CD14-positive monocyte (primary cell): ENCODE data around the gene ZFYVE28. TPM values are rescaled to one million over a fixed set of nuclear protein-coding genes. Genes with fewer than 3 reads are reported as not detected.
A peak's percentile ranks its signal among the peaks of the same experiment; 100 is the strongest.

Experiments used
- DNase-seq, 3 donors: peaks; one replicate each; pipeline ENCODE4 v3.0.0-alpha.2; 2011 to 2022
- H2AFZ ChIP-seq: 2 replicates; pipeline ENCODE4 v1.6.0; 2012; ENCODE audit warnings: mild to moderate bottlenecking, low read depth, low read length, inconsistent platforms; ENCODE audit not compliant: insufficient read depth, poor library complexity, severe bottlenecking
- H3K27ac ChIP-seq, 2 donors: 1 replicate in 1 of 2; 2 replicates in 1 of 2; pipeline ENCODE4 v1.5.1; 2012 to 2013; ENCODE audit warnings: low read length in 2 of 2, control low read depth in 1 of 2, inconsistent platforms in 1 of 2, low read depth in 1 of 2, mild to moderate bottlenecking in 1 of 2
- H3K27me3 ChIP-seq, 2 donors: one replicate each; pipeline versions ENCODE4 v1.6.0 to v1.6.1; 2011 to 2013; ENCODE audit warnings: low read length in 2 of 2; ENCODE audit not compliant: control insufficient read depth in 2 of 2, insufficient read depth in 2 of 2
- H3K36me3 ChIP-seq, 2 donors: replicated peaks in 1 of 2; 1 replicate in 1 of 2; 2 replicates in 1 of 2; pipeline versions ENCODE4 v1.5.1 to v1.6.1; 2012 to 2013; ENCODE audit warnings: low read length in 2 of 2, control low read depth in 1 of 2, inconsistent platforms in 1 of 2, mild to moderate bottlenecking in 1 of 2; ENCODE audit not compliant: insufficient read depth in 2 of 2, control insufficient read depth in 1 of 2
- H3K4me1 ChIP-seq, 2 donors: 1 replicate in 1 of 2; 2 replicates in 1 of 2; pipeline versions ENCODE4 v1.5.1 to v1.6.1; 2012 to 2013; ENCODE audit warnings: low read length in 2 of 2, control low read depth in 1 of 2, inconsistent platforms in 1 of 2, mild to moderate bottlenecking in 1 of 2, moderate library complexity in 1 of 2; ENCODE audit not compliant: insufficient read depth in 2 of 2, control insufficient read depth in 1 of 2
- H3K4me2 ChIP-seq: replicated peaks from 2 replicates; pipeline ENCODE3; 2012; ENCODE audit warnings: low read length, moderate library complexity, mild to moderate bottlenecking; ENCODE audit not compliant: poor library complexity, severe bottlenecking; ENCODE audit errors: extremely low read depth
- H3K4me3 ChIP-seq, 3 experiments: fragments of 200-600 bp in 1 of 3; sonication (generic) in 1 of 3; replicated peaks in 1 of 3; 1 replicate in 2 of 3; 2 replicates in 1 of 3; pipeline ENCODE4 v1.5.1; 2011 to 2013; ENCODE audit warnings: low read length in 3 of 3, mild to moderate bottlenecking in 3 of 3, control low read depth in 2 of 3, low read depth in 2 of 3, inconsistent platforms in 1 of 3, moderate library complexity in 1 of 3
- H3K79me2 ChIP-seq: 2 replicates; pipeline ENCODE4 v1.6.0; 2012; ENCODE audit warnings: mild to moderate bottlenecking, control low read depth, inconsistent platforms, low read length, moderate library complexity; ENCODE audit not compliant: insufficient read depth
- H3K9ac ChIP-seq: 2 replicates; pipeline ENCODE4 v1.6.0; 2017; ENCODE audit warnings: low read length, mild to moderate bottlenecking; ENCODE audit not compliant: insufficient read depth, poor library complexity, severe bottlenecking
- H3K9me3 ChIP-seq, 2 donors: replicated peaks in 1 of 2; 1 replicate in 1 of 2; 2 replicates in 1 of 2; pipeline versions ENCODE4 v1.5.1 to v1.6.1; 2012 to 2013; ENCODE audit warnings: low read length in 2 of 2, control low read depth in 1 of 2; ENCODE audit not compliant: control insufficient read depth in 1 of 2, insufficient read depth in 1 of 2
- H4K20me1 ChIP-seq: 2 replicates; pipeline ENCODE4 v1.6.0; 2012; ENCODE audit warnings: mild to moderate bottlenecking, low read length, control low read depth, moderate library complexity; ENCODE audit not compliant: insufficient read depth
- H3K27ac Mint-ChIP-seq, 7 donors: one replicate each; pipeline ENCODE4 v1.8.0; 2020; ENCODE audit warnings: mild to moderate bottlenecking in 7 of 7, mixed read lengths in 7 of 7, moderate library complexity in 6 of 7, inconsistent platforms in 2 of 7
- H3K27me3 Mint-ChIP-seq, 3 donors: one replicate each; pipeline ENCODE4 v1.8.0; 2021 to 2022; ENCODE audit warnings: low read depth in 3 of 3, mild to moderate bottlenecking in 3 of 3, mixed read lengths in 3 of 3, moderate library complexity in 3 of 3, inconsistent platforms in 1 of 3
- H3K36me3 Mint-ChIP-seq, 2 donors: one replicate each; pipeline ENCODE4 v1.8.0; 2020; ENCODE audit warnings: mixed read lengths in 2 of 2, inconsistent platforms in 1 of 2, mild to moderate bottlenecking in 1 of 2
- H3K4me1 Mint-ChIP-seq: one replicate; pipeline ENCODE4 v1.8.0; 2020; ENCODE audit warnings: mild to moderate bottlenecking, mixed read lengths
- H3K4me3 Mint-ChIP-seq, 2 donors: one replicate each; pipeline ENCODE4 v1.8.0; 2020; ENCODE audit warnings: mild to moderate bottlenecking in 2 of 2, mixed read lengths in 2 of 2, moderate library complexity in 1 of 2
- H3K9me3 Mint-ChIP-seq, 7 donors: one replicate each; pipeline ENCODE4 v1.8.0; 2020 to 2022; ENCODE audit warnings: mixed read lengths in 7 of 7, mild to moderate bottlenecking in 6 of 7, moderate library complexity in 6 of 7, inconsistent platforms in 2 of 7
- CTCF ChIP-seq: fragments of 200-600 bp; IDR thresholded peaks from one replicate; pipeline ENCODE4 v1.8.0; 2022; ENCODE audit warnings: antibody characterized with exemption, mild to moderate bottlenecking
- whole genome bisulfite sequencing: methylation state at CpG from one replicate; pipeline ENCODE4 v1.1.5; 2013; ENCODE audit warnings: missing lambda C conversion rate; ENCODE audit not compliant: insufficient coverage; 5-methylcytosine and 5-hydroxymethylcytosine counted together
- intact Hi-C, 2 donors: fragments of 100-400 bp; cut with micrococcal nuclease; formaldehyde crosslinking; loops; one replicate each; pipeline versions ENCODE4 v1.15.0 to v1.15.1; 2023
- polyA plus RNA-seq, 3 donors: library from polyadenylated mRNA; depleted of rRNA in 1 of 3; unstranded in 2 of 3; stranded (reverse) in 1 of 3; fragments of 300-500 nt in 2 of 3; fragments of >200 nt in 1 of 3; fragmentation: Illumina TruSeq in 2 of 3; gene quantifications; 1 replicate in 2 of 3; 2 replicates in 1 of 3; pipeline ENCODE4 v1.2.3, GENCODE V29; 2012 to 2021

The ZFYVE28 gene
- polyA plus RNA-seq, 3 donors, result 1.0 to 4.4 (median 1.1) TPM

GRCh38 chr4:2451036-2451520 is 32.6 kb upstream of the ZFYVE28 start:
- intact Hi-C loops, result no loop called here
- Histone ChIP-seq H3K27me3 (no peaks in the 10 kb centered on the region), H3K4me1 (no peaks in the 10 kb centered on the region), H2AFZ (no peak overlapping the region), H3K9me3 (no peaks in the 10 kb centered on the region), H3K4me3 (no peak overlapping the region), H3K36me3 (no peaks in the 10 kb centered on the region), H3K4me2 (no peak overlapping the region), H3K79me2 (no peaks in the 10 kb centered on the region), H3K9ac (no peak overlapping the region), H3K27ac (no peak overlapping the region), H4K20me1 (no peaks in the 10 kb centered on the region)
- no peaks in the 10 kb centered on the region for H3K4me1 Mint-ChIP-seq
- no peaks in the 10 kb centered on the region for H3K36me3 Mint-ChIP-seq
- H3K9me3 Mint-ChIP-seq, result no peaks in the 10 kb centered on the region
- peak overlapping the region in 1 of 2 donors; percentile 21 for H3K4me3 Mint-ChIP-seq
- 92% methylated on average over 4 of the region's 10 CpGs for WGBS
- peaks cover 0 to 5% (median 1%) of the 10 kb centered on the region in 3 donors for H3K27me3 Mint-ChIP-seq
- no peak for DNase-seq
- TF ChIP-seq CTCF, result no peak
- H3K27ac Mint-ChIP-seq, result no peak overlapping the region

GRCh38 chr4:2450394-2451035 is 32.1 kb upstream of the ZFYVE28 start:
- H3K9ac ChIP-seq, result no peak overlapping the region
- 94% methylated on average over 13 of the region's 16 CpGs for WGBS
- Mint-ChIP-seq H3K9me3 (no peaks in the 10 kb centered on the region), H3K27ac (no peak overlapping the region), H3K36me3 (no peaks in the 10 kb centered on the region), H3K4me3 (no peak overlapping the region), H3K4me1 (no peaks in the 10 kb centered on the region), H3K27me3 (peaks cover 0 to 5% (median 1%) of the 10 kb centered on the region in 3 donors)
- H3K27me3 ChIP-seq, result no peaks in the 10 kb centered on the region
- H3K4me1 ChIP-seq, result no peaks in the 10 kb centered on the region
- H3K79me2 ChIP-seq, result no peaks in the 10 kb centered on the region
- no peaks in the 10 kb centered on the region for H3K36me3 ChIP-seq
- H4K20me1 ChIP-seq, result no peaks in the 10 kb centered on the region
- H3K4me2 ChIP-seq, result no peak overlapping the region
- H3K9me3 ChIP-seq, result no peaks in the 10 kb centered on the region
- no peak for TF ChIP-seq CTCF
- H3K4me3 ChIP-seq, result no peak overlapping the region
- no peak overlapping the region for H2AFZ ChIP-seq
- DNase-seq, result no peak
- intact Hi-C loops, result no loop called here
- no peak overlapping the region for H3K27ac ChIP-seq
